UCSD-AML1 (cell line): ENCODE data around the gene ENTPD2.

Source experiments
- DNase-seq: peaks from one replicate; lab custom pipeline; 2025; ENCODE audit not compliant: unreplicated experiment; lab: John Stamatoyannopoulos, UW

Gene ENTPD2

GRCh38 chr9:137018761-137019559 is 34.9 kb downstream of the ENTPD2 start:
- DNase-seq: no peak

- no peak for DNase-seq
Observed at GRCh38 chr9:137017791-137018497, 35.9 kb downstream of the ENTPD2 start.

- DNase-seq: no peak
Observed at GRCh38 chr9:137017071-137017470, 36.8 kb downstream of the ENTPD2 start.

GRCh38 chr9:137016436-137016835 is 37.4 kb downstream of the ENTPD2 start:
- DNase-seq: no peak

- no peak for DNase-seq
Observed at GRCh38 chr9:137015976-137016375, 37.9 kb downstream of the ENTPD2 start.

GRCh38 chr9:137015540-137015930 is 38.3 kb downstream of the ENTPD2 start:
- no peak for DNase-seq

- DNase-seq: no peak
Observed at GRCh38 chr9:137014776-137015539, 38.9 kb downstream of the ENTPD2 start.

GRCh38 chr9:137014166-137014565 is 39.7 kb downstream of the ENTPD2 start:
- DNase-seq: no peak

- no peak for DNase-seq
Observed at GRCh38 chr9:137013571-137013940, 40.3 kb downstream of the ENTPD2 start.

- no peak for DNase-seq
Observed at GRCh38 chr9:137012694-137013570, 40.9 kb downstream of the ENTPD2 start.

- no peak for DNase-seq
Observed at GRCh38 chr9:137011907-137012675, 41.8 kb downstream of the ENTPD2 start.

- DNase-seq: no peak
Observed at GRCh38 chr9:137011156-137011555, 42.7 kb downstream of the ENTPD2 start.

- no peak for DNase-seq
Observed at GRCh38 chr9:137009938-137010732, 43.7 kb downstream of the ENTPD2 start.

- DNase-seq: no peak
Observed at GRCh38 chr9:137009217-137009616, 44.6 kb downstream of the ENTPD2 start.

GRCh38 chr9:137008312-137008711 is 45.5 kb downstream of the ENTPD2 start:
- no peak for DNase-seq

- no peak for DNase-seq
Observed at GRCh38 chr9:137007816-137008270, 46.0 kb downstream of the ENTPD2 start.

GRCh38 chr9:137007108-137007815 is 46.6 kb downstream of the ENTPD2 start:
- no peak for DNase-seq
